ENCODE results near the gene RRAS.

GRCh38 chr19:49626226-49626625, 13.7 kb downstream of the RRAS start:
- TF ChIP-seq CTCF (IDR thresholded peaks at IDR 0.05 in 2 of 3, conservative IDR thresholded peaks at IDR 0.05 in 1 of 3; ENCODE audit: borderline replicate concordance in 1 of 3, insufficient read depth in 1 of 3, low read depth in 2 of 3, low read length in 2 of 3) (no peak), POLR2AphosphoS5 (IDR thresholded peaks at IDR 0.05; ENCODE audit: low read depth, low read length) (no peak), EZH2phosphoT487 (IDR thresholded peaks at IDR 0.05; ENCODE audit: borderline replicate concordance) (no peak), POLR2A (IDR thresholded peaks at IDR 0.05; ENCODE audit: borderline replicate concordance, extremely low read depth, insufficient read depth, insufficient read length) (no peak), EZH2 (IDR thresholded peaks at IDR 0.05) (no peak), MAX (IDR thresholded peaks at IDR 0.05) (no peak), YY1 (IDR thresholded peaks at IDR 0.05; ENCODE audit: extremely low read depth, insufficient replicate concordance, low read depth, low read length) (no peak), REST (IDR thresholded peaks at IDR 0.05; ENCODE audit: low read depth) (no peak), ZNF274 (IDR thresholded peaks at IDR 0.05; ENCODE audit: low read depth, low read length) (no peak)

All from HCT116 (cell line).